GM18526 (cell line): Measurements from ENCODE around the gene PSMD13.

ENCODE experiments used
- POLR2A ChIP-seq: IDR thresholded peaks from 3 replicates; pipeline ENCODE4 v1.6.1; 2011; ENCODE audit not compliant: insufficient read length; ENCODE audit errors: extremely low read depth

PSMD13 gene

GRCh38 chr11:287821-288477 is 51.2 kb downstream of the PSMD13 start:
- TF ChIP-seq POLR2A = no peak

DNA sequence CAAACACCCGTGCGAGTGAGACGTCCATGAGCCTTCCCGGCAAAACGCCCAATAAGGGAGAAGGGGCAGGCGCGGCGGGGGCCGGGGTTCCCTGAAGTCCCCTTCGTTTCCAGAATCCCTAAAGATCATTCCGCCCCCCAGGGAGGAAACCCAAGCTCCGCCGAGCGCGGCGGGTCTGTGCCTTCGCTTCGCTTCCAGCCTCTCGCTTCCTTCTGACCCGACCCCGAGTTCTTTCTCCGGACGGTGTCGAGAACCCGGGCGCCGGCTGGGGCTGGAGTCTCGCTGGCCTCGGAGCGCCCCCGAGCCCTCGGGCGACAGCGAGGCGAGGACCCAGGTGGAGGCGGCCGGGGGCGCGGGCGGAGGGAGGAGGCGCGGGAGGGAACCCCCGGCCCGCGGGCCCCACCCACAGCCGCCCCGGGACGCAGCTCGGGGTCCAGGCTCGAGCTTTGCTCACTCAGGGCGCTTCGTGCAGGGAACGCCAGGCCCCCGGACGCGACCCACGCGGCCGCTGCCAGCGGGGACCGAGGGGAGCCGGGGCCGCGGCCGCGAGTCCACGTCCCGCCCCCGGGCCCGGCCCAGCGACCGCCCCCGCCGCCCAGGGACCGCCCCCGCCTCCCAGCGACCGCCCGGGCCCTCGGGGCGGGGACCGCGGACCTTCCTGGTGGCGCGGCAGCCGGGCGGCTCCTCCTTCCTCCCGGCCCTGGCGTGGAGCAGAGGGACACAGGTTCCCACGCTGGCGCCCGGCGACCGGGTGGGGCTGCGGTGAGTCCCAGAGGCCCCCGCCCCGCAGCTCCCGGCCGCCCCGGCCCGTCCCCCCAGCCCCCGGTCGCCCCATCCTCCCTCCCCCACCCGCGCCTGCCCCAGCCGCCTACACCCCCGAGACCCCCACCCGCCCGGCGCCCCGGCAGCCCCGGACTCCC is 52.0 kb downstream of the PSMD13 start, which contains the start of gene PGGHG:
Gene PGGHG, plus strand, starts transcription at position 649 of the 920 bp plus-strand sequence. CDS start 691 bp downstream, outside the sequence.
- TF ChIP-seq POLR2A = peak; percentile 52

GRCh38 chr11:289398-289711 is 52.6 kb downstream of the PSMD13 start:
- no peak for TF ChIP-seq POLR2A

- no peak for TF ChIP-seq POLR2A
Observed at GRCh38 chr11:289712-290620, 53.2 kb downstream of the PSMD13 start.

- no peak for TF ChIP-seq POLR2A
Observed at GRCh38 chr11:290621-291231, 54.0 kb downstream of the PSMD13 start.

GRCh38 chr11:291281-292210 is 54.8 kb downstream of the PSMD13 start:
- no peak for TF ChIP-seq POLR2A

- TF ChIP-seq POLR2A = no peak
Observed at GRCh38 chr11:292211-293121, 55.7 kb downstream of the PSMD13 start.

- no peak for TF ChIP-seq POLR2A
Observed at GRCh38 chr11:293271-293851, 56.6 kb downstream of the PSMD13 start.

- no peak for TF ChIP-seq POLR2A
Observed at GRCh38 chr11:293852-294661, 57.3 kb downstream of the PSMD13 start.

- TF ChIP-seq POLR2A = no peak
Observed at GRCh38 chr11:294780-295179, 58.0 kb downstream of the PSMD13 start.

DNA sequence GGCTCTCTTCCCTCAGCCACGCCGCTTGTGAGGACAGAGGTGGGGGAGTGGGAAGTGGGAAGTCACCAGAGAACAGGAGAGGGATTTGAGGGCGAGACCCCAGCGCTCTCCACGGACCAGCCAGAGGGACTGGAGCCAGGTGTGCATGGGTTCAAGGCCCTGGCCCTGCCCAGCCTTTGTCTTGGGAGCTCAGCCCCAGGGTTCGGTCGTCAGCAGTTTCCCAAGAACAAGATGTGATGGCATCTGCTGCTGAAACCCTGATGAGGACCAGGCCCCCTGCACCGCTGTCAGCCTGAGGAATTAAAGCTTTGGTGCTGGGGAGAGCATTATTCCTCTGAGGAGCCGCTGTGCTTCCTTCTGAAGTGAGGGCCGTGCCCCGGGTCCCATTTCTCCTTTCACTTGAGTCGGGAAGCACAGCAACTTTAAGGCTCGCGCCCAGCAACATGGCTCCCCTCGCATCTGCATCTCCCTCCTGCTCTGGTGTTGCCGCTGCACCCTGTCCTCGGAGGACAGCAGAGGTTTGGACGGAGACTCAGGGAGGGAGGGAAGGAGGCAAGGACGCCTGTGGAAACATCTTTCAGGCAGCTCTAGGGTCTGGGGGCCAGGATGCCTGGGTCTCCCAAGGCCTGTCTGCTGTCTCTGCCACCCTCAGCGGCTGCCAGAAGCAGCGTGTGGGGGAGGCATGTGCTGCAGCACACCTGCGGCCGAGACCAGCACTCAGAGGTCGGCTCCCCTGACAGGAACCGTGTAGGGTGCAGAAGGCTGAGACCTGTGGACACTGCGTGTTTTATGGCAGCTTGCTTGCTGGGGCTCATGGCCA is 58.8 kb downstream of the PSMD13 start:
- TF ChIP-seq POLR2A = no peak
